PC-9 (cell line): ENCODE data around the gene ADAMTS12.

Source experiments
- CTCF ChIP-seq: fragments of 200-600 bp; sonication (generic); conservative IDR thresholded peaks from 2 replicates; pipeline ENCODE4 v1.6.1; 2017; ENCODE audit warnings: mixed run types, antibody characterized with exemption, mild to moderate bottlenecking, moderate library complexity
- EZH2 ChIP-seq: fragments of 200-600 bp; sonication (generic); IDR thresholded peaks from 2 replicates; pipeline ENCODE4 v1.8.0; 2017; ENCODE audit warnings: antibody characterized with exemption, low read depth

GRCh38 chr5:33831041-33831440, 60.7 kb downstream of the ADAMTS12 start:
- TF ChIP-seq CTCF (no peak), EZH2 (no peak)
